ENCODE data around the gene CAPN12. TPM values are rescaled to one million over a fixed set of nuclear protein-coding genes. Genes with fewer than 3 reads are reported as not detected.

CAPN12 gene
- total and polyA plus RNA-seq, 2 experiments from 2014 or later, result 1.3 to 10.9 TPM

DNA sequence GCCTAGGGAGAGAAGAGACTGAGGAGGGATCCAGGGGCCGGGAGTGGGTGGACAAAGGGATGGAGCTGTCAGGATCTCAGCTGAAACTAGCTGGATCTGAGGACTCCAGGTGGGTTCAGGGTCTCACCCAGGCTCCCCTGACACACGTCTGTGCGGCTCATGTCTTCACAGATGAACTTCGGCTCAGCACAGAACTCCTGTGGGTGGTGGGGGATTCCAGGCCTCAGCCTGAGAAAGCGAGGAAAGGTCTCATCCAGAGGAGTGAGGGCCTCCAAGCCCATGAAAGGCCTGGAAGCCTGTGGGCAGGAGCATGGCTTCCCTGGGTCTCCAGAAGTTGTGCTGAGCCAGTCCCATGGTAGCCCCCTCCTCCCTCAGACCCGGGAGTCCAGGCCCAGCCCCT, 1.4 kb downstream of the CAPN12 start:
- no peak overlapping the region for H3K4me3 ChIP-seq
- TF ChIP-seq, protein P1, sequence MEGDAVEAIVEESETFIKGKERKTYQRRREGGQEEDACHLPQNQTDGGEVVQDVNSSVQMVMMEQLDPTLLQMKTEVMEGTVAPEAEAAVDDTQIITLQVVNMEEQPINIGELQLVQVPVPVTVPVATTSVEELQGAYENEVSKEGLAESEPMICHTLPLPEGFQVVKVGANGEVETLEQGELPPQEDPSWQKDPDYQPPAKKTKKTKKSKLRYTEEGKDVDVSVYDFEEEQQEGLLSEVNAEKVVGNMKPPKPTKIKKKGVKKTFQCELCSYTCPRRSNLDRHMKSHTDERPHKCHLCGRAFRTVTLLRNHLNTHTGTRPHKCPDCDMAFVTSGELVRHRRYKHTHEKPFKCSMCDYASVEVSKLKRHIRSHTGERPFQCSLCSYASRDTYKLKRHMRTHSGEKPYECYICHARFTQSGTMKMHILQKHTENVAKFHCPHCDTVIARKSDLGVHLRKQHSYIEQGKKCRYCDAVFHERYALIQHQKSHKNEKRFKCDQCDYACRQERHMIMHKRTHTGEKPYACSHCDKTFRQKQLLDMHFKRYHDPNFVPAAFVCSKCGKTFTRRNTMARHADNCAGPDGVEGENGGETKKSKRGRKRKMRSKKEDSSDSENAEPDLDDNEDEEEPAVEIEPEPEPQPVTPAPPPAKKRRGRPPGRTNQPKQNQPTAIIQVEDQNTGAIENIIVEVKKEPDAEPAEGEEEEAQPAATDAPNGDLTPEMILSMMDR (IDR thresholded peaks at IDR 0.05; ENCODE audit: low read depth, low read length), result no peak
- H3K9me3 ChIP-seq (ENCODE audit: low read depth), result no peaks in the 10 kb centered on the region
- H3K4me1 ChIP-seq (ENCODE audit: low read depth), result no peaks in the 10 kb centered on the region
- DNase-seq (ENCODE audit: low read depth in 1 of 2, low spot score in 1 of 2), result no peak
- no peaks in the 10 kb centered on the region for H3K36me3 ChIP-seq
- H3K27me3 ChIP-seq, result no peaks in the 10 kb centered on the region
- H3K27ac ChIP-seq, result no peak overlapping the region

DNA sequence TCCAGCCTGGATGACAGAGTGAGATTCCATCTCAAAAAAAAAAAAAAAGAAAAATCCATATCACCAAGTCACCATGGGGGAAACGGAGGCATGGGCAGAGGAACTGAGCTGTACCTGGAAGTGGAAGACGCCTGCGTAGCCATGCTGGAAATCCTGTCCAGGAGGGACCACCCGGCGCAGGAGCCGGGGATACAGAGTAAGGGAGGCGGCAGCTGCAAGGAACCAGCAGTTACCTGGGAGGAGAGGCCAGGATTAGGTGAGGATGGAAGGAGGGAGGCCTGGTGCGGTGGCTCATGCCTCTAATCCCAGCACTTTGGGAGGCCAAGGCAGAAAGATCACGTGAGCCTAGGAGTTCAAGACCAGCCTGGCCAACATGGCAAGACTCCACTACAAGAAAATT, 2.0 kb downstream of the CAPN12 start:
- no peaks in the 10 kb centered on the region for H3K36me3 ChIP-seq
- no peaks in the 10 kb centered on the region for H3K9me3 ChIP-seq (ENCODE audit: low read depth)
- no peaks in the 10 kb centered on the region for H3K27me3 ChIP-seq
- H3K4me3 ChIP-seq, result no peak overlapping the region
- no peak overlapping the region for H3K27ac ChIP-seq
- TF ChIP-seq, protein P1 (IDR thresholded peaks at IDR 0.05; ENCODE audit: low read depth, low read length), result no peak
- DNase-seq (ENCODE audit: low read depth in 1 of 2, low spot score in 1 of 2), result no peak
- H3K4me1 ChIP-seq (ENCODE audit: low read depth), result no peaks in the 10 kb centered on the region

DNA sequence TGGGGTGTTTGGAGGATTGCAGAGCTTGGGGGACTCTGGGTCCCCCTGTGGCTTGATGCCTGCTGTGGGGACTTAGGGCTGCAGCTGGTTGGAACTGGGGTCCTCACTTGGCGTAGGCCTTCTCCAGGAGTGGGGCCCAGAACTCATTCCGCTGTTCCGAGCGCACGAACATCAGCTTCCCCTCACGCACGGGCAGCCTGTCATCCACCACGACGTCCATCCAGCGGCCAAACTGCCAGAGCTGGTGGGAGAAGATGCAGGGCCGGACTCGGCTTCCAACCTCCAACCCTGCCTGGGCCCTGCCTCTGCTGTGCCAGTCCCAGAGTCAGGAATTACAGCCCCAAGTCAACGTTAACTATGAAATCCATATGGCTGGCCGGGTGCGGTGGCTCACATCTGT, 2.6 kb downstream of the CAPN12 start:
- no peak overlapping the region for H3K27ac ChIP-seq
- no peak for DNase-seq (ENCODE audit: low read depth in 1 of 2, low spot score in 1 of 2)
- no peaks in the 10 kb centered on the region for H3K4me1 ChIP-seq (ENCODE audit: low read depth)
- no peak overlapping the region for H3K4me3 ChIP-seq
- H3K36me3 ChIP-seq, result no peaks in the 10 kb centered on the region
- TF ChIP-seq, protein P1 (IDR thresholded peaks at IDR 0.05; ENCODE audit: low read depth, low read length), result no peak
- H3K27me3 ChIP-seq, result no peaks in the 10 kb centered on the region
- H3K9me3 ChIP-seq (ENCODE audit: low read depth), result no peaks in the 10 kb centered on the region

DNA sequence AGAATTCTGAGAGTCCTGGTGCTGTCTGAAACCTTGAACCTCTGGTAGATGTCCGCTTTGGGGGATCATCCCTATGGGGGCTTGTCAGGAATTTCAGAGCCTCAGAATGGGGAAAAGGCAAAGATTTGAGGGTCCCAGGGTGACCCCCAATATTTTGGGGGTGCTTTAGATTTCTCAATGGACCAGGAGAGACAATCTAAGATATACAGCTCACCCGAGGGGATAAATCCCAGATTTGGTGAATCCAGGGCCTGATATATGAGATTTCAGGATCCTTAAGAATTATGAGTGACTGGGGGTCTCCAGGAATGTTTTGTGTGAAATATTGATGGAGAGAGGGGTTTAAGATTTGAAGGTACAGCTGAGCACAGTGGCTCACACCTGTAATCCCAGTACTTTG, 3.3 kb downstream of the CAPN12 start:
- TF ChIP-seq, protein P1 (IDR thresholded peaks at IDR 0.05; ENCODE audit: low read depth, low read length), result no peak
- no peaks in the 10 kb centered on the region for H3K27me3 ChIP-seq
- H3K27ac ChIP-seq, result no peak overlapping the region
- no peaks in the 10 kb centered on the region for H3K4me1 ChIP-seq (ENCODE audit: low read depth)
- H3K9me3 ChIP-seq (ENCODE audit: low read depth), result no peaks in the 10 kb centered on the region
- H3K36me3 ChIP-seq, result no peaks in the 10 kb centered on the region
- DNase-seq (ENCODE audit: low read depth in 1 of 2, low spot score in 1 of 2), result no peak
- no peak overlapping the region for H3K4me3 ChIP-seq

DNA sequence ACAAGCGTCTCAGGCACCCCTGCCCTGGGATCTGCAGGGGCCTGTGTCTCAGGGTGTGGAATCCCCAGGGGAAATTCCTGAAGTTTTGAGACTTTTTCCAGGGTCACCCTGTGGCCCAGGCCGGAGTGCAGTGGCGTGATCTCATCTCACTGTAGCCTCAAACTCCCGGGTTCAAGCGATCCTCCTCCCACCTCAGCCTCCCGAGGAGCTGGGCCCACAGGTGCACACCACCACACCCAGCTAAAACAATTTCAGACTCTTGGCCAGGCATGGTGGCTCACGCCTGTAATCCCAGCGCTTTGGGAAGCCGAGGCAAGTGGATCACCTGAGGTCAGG, 4.0 kb downstream of the CAPN12 start:
- H3K9me3 ChIP-seq (ENCODE audit: low read depth), result no peaks in the 10 kb centered on the region
- no peak for DNase-seq (ENCODE audit: low read depth in 1 of 2, low spot score in 1 of 2)
- H3K4me1 ChIP-seq (ENCODE audit: low read depth), result no peaks in the 10 kb centered on the region
- no peak overlapping the region for H3K27ac ChIP-seq
- H3K36me3 ChIP-seq, result no peaks in the 10 kb centered on the region
- H3K27me3 ChIP-seq, result no peaks in the 10 kb centered on the region
- no peak overlapping the region for H3K4me3 ChIP-seq
- TF ChIP-seq, protein P1 (IDR thresholded peaks at IDR 0.05; ENCODE audit: low read depth, low read length), result no peak
